Panc1 (cell line): ENCODE results near the gene EIF3M. TPM values are rescaled to one million over a fixed set of nuclear protein-coding genes. Genes with fewer than 3 reads are reported as not detected.

Source experiments
- ATAC-seq: fragments of 200-7000 bp; cut with Tn5 transposase; 2 replicates; pipeline ENCODE4 v1.9.1; 2020; ENCODE audit warnings: mild to moderate bottlenecking, moderate library complexity
- BruUV-seq: library from RNA; stranded (reverse); fragments of 400-500 nt; replicated peaks from 2 replicates; lab custom pipeline; 2021; lab: Mats Ljungman, UMichigan
- CTCF ChIA-PET: fragments of 300-600 bp; sonication (Branson Sonifier 250); formaldehyde crosslinking; loops from one replicate; lab custom pipeline; 2022; ENCODE audit warnings: antibody characterized with exemption; lab: Charles Lee
- POLR2A ChIA-PET: fragments of 300-600 bp; sonication (Branson Sonifier 250); formaldehyde crosslinking; loops from one replicate; lab custom pipeline; 2022; ENCODE audit warnings: antibody characterized with exemption; lab: Charles Lee
- DNase-seq: peaks from one replicate; pipeline ENCODE4 v3.0.0-alpha.2; 2010; ENCODE audit warnings: low read depth, low spot score
- H3K27ac ChIP-seq: 2 replicates; pipeline ENCODE4 v1.5.1; 2011; ENCODE audit warnings: mild to moderate bottlenecking, low read length, inconsistent platforms
- H3K27me3 ChIP-seq: fragments of 200-500 bp; sonication (Bioruptor generic); 2 replicates; pipeline ENCODE4 v1.6.0; 2014; ENCODE audit warnings: low read length, inconsistent platforms; ENCODE audit not compliant: control insufficient read depth, insufficient read depth
- H3K36me3 ChIP-seq: fragments of 200-500 bp; sonication (Bioruptor generic); 2 replicates; pipeline ENCODE4 v1.5.1; 2014; ENCODE audit warnings: inconsistent platforms, mild to moderate bottlenecking, low read length, moderate library complexity; ENCODE audit not compliant: control insufficient read depth, insufficient read depth
- H3K4me1 ChIP-seq: 2 replicates; pipeline ENCODE4 v1.5.1; 2011; ENCODE audit warnings: inconsistent platforms, mild to moderate bottlenecking, low read length, moderate library complexity; ENCODE audit not compliant: control insufficient read depth, insufficient read depth
- H3K4me3 ChIP-seq, 2 experiments: 2 replicates each; pipeline ENCODE4 v1.5.1; 2011 to 2012; ENCODE audit warnings: low read depth in 2 of 2, low read length in 2 of 2, mild to moderate bottlenecking in 2 of 2, inconsistent platforms in 1 of 2, moderate library complexity in 1 of 2
- H3K9me3 ChIP-seq: fragments of 200-500 bp; sonication (Bioruptor generic); 2 replicates; pipeline ENCODE4 v1.5.1; 2014; ENCODE audit warnings: low read depth, mild to moderate bottlenecking, inconsistent platforms, low read length, moderate library complexity; ENCODE audit not compliant: control insufficient read depth, insufficient read depth
- POLR2AphosphoS5 ChIP-seq: IDR thresholded peaks from 2 replicates; pipeline ENCODE4 v1.6.1; 2012; ENCODE audit warnings: mild to moderate bottlenecking, low read depth, low read length, moderate library complexity
- SIN3A ChIP-seq: IDR thresholded peaks from 2 replicates; pipeline ENCODE4 v1.6.1; 2012; ENCODE audit warnings: low read depth, mild to moderate bottlenecking, low read length, moderate library complexity, borderline replicate concordance; ENCODE audit not compliant: insufficient read depth
- TCF7L2 ChIP-seq: IDR thresholded peaks from 2 replicates; pipeline ENCODE4 v1.6.1; 2011; ENCODE audit warnings: mild to moderate bottlenecking, low read depth, low read length, inconsistent platforms
- in situ Hi-C: cut with HindIII; loops from 2 replicates; pipeline ENCODE4 v1.10.0; 2016; ENCODE audit warnings: low sequenced_read_pairs, low pct_unique_long_range_greater_than_20kb
- intact Hi-C: fragments of 100-400 bp; cut with micrococcal nuclease; formaldehyde crosslinking; loops from one replicate; pipeline ENCODE4 v1.10.0; 2022; ENCODE audit not compliant: unreplicated experiment
- total RNA-seq: library from RNA; stranded (reverse); gene quantifications from one replicate; pipeline ENCODE4 v1.2.1, GENCODE V29; 2021; ENCODE audit not compliant: unreplicated experiment
- TF ChIP-seq, protein P1 (sequence below): fragments of 450-650 bp; IDR thresholded peaks from 2 replicates; pipeline ENCODE4 v1.5.1; 2017; ENCODE audit warnings: mild to moderate bottlenecking
- TF ChIP-seq, protein P2 (sequence below), 2 experiments: IDR thresholded peaks; 2 replicates each; pipeline ENCODE4 v1.6.1; 2011 to 2012; ENCODE audit warnings: low read depth in 2 of 2, control low read depth in 1 of 2, low read length in 1 of 2, mild to moderate bottlenecking in 1 of 2, moderate library complexity in 1 of 2; ENCODE audit not compliant: insufficient read depth in 1 of 2

Gene EIF3M
- total RNA-seq, 1 experiment from 2014 or later, result 270 TPM

DNA sequence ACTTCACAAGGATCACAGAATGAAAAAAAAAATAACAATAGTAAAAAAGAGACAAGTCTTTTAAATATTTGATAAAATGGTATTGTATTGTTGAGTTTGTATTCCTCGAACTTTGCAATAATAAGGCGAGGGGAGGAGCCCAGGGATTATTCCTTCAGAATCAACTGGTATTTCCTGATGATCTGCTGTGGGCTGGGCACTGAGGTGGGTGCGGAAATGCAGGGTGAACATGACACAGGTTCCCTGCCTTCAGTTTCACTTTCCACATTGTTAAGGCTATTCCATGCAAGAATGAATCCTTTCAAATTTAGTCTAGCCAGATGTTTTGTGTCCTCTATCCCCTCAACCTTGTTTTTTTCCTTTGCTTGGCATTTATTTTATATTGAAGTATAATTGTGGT, 2.1 kb upstream of the EIF3M start:
- ChIA-PET POLR2A (no interaction called here), CTCF (no interaction called here)
- intact Hi-C loops, result no loop called here
- peaks cover 3% of the 10 kb centered on the region for H3K36me3 ChIP-seq
- H3K4me1 ChIP-seq, result peaks cover 16% of the 10 kb centered on the region
- no TSS peak for BruUV-seq
- in situ Hi-C loops, result no loop called here
- no peaks in the 10 kb centered on the region for H3K27me3 ChIP-seq
- DNase-seq, result no peak
- no peak overlapping the region for H3K27ac ChIP-seq
- no peak for ATAC-seq
- no peaks in the 10 kb centered on the region for H3K9me3 ChIP-seq
- TF ChIP-seq TCF7L2 (no peak), POLR2AphosphoS5 (no peak), SIN3A (no peak)
- TF ChIP-seq, protein P1, sequence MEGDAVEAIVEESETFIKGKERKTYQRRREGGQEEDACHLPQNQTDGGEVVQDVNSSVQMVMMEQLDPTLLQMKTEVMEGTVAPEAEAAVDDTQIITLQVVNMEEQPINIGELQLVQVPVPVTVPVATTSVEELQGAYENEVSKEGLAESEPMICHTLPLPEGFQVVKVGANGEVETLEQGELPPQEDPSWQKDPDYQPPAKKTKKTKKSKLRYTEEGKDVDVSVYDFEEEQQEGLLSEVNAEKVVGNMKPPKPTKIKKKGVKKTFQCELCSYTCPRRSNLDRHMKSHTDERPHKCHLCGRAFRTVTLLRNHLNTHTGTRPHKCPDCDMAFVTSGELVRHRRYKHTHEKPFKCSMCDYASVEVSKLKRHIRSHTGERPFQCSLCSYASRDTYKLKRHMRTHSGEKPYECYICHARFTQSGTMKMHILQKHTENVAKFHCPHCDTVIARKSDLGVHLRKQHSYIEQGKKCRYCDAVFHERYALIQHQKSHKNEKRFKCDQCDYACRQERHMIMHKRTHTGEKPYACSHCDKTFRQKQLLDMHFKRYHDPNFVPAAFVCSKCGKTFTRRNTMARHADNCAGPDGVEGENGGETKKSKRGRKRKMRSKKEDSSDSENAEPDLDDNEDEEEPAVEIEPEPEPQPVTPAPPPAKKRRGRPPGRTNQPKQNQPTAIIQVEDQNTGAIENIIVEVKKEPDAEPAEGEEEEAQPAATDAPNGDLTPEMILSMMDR, result no peak
- TF ChIP-seq, protein P2, sequence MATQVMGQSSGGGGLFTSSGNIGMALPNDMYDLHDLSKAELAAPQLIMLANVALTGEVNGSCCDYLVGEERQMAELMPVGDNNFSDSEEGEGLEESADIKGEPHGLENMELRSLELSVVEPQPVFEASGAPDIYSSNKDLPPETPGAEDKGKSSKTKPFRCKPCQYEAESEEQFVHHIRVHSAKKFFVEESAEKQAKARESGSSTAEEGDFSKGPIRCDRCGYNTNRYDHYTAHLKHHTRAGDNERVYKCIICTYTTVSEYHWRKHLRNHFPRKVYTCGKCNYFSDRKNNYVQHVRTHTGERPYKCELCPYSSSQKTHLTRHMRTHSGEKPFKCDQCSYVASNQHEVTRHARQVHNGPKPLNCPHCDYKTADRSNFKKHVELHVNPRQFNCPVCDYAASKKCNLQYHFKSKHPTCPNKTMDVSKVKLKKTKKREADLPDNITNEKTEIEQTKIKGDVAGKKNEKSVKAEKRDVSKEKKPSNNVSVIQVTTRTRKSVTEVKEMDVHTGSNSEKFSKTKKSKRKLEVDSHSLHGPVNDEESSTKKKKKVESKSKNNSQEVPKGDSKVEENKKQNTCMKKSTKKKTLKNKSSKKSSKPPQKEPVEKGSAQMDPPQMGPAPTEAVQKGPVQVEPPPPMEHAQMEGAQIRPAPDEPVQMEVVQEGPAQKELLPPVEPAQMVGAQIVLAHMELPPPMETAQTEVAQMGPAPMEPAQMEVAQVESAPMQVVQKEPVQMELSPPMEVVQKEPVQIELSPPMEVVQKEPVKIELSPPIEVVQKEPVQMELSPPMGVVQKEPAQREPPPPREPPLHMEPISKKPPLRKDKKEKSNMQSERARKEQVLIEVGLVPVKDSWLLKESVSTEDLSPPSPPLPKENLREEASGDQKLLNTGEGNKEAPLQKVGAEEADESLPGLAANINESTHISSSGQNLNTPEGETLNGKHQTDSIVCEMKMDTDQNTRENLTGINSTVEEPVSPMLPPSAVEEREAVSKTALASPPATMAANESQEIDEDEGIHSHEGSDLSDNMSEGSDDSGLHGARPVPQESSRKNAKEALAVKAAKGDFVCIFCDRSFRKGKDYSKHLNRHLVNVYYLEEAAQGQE (IDR thresholded peaks at IDR 0.05; ENCODE audit: insufficient read depth in 1 of 2, low read depth in 2 of 2, low read length in 1 of 2), result no peak
- no peak overlapping the region for H3K4me3 ChIP-seq

DNA sequence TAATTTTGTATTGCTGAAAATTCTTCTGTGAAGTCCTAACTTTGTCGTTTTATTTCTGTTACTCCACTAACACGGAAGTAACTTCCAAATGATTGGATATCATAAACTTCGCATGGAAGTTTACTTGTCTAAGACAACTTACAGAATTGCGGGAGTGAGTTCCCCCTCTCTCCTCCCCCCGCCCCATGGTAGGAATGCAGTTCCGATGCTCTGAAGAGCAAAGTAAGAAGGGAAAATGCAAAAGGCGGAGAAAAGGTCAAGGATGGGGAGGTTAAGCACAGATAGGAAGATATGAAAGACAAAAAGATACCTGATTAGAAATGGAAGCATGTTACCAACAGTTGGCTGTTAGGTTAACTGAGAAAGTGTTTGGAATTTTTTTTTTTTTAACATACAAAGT, 1.3 kb downstream of the EIF3M start:
- intact Hi-C loops, result loop anchor here (2.0 kb wide), 1 partner anchor 150 kb away; the partner anchor contains the start of gene WT1
- TF ChIP-seq, protein P2 (IDR thresholded peaks at IDR 0.05; ENCODE audit: insufficient read depth in 1 of 2, low read depth in 2 of 2, low read length in 1 of 2), result no peak
- TF ChIP-seq, protein P1, result no peak
- TF ChIP-seq POLR2AphosphoS5 (no peak), SIN3A (no peak), TCF7L2 (no peak)
- Histone ChIP-seq H3K9me3 (no peaks in the 10 kb centered on the region), H3K36me3 (peaks cover 23% of the 10 kb centered on the region), H3K4me3 (peak overlapping the region; percentile 92 to 93), H3K4me1 (peaks cover 20% of the 10 kb centered on the region), H3K27me3 (no peaks in the 10 kb centered on the region), H3K27ac (peak overlapping the region; percentile 98)
- POLR2A ChIA-PET, result no interaction called here
- in situ Hi-C loops, result no loop called here
- DNase-seq (no peak), ATAC-seq (no peak)
- CTCF ChIA-PET, result no interaction called here
- BruUV-seq, result no TSS peak
